ENCODE results near the gene SERP2. TPM values are rescaled to one million over a fixed set of nuclear protein-coding genes. Genes with fewer than 3 reads are reported as not detected.

The SERP2 gene
- total and polyA plus RNA-seq, 10 donors = 0.38 to 3.7 (median 1.1) TPM; not detected in 3

GRCh38 chr13:44331446-44331845, 42.2 kb upstream of the SERP2 start:
- intact Hi-C loops (cut with DNase I; ENCODE audit: low total_unique reads) = no loop called here
- TF ChIP-seq POLR2AphosphoS5 (IDR thresholded peaks at IDR 0.05) (no peak), POLR2A (IDR thresholded peaks at IDR 0.05) (no peak), CTCF (IDR thresholded peaks at IDR 0.05 in 8 of 11, conservative IDR thresholded peaks at IDR 0.05 in 3 of 11) (no peak)
- no peak for DNase-seq
- H3K9me3 ChIP-seq = peaks cover 0 to 11% (median 0%) of the 10 kb centered on the region in 8 donors
- H3K27me3 ChIP-seq (replicated peaks in 1 of 7) = no peaks in the 10 kb centered on the region
- H3K27ac ChIP-seq = no peak overlapping the region
- H3K36me3 ChIP-seq = no peaks in the 10 kb centered on the region
- H3K4me1 ChIP-seq = no peaks in the 10 kb centered on the region
- no peak overlapping the region for H3K4me3 ChIP-seq
- WGBS, 5 donors = 64 to 84% (median 73%) methylated on average over 4 of the region's 4 CpGs

DNA sequence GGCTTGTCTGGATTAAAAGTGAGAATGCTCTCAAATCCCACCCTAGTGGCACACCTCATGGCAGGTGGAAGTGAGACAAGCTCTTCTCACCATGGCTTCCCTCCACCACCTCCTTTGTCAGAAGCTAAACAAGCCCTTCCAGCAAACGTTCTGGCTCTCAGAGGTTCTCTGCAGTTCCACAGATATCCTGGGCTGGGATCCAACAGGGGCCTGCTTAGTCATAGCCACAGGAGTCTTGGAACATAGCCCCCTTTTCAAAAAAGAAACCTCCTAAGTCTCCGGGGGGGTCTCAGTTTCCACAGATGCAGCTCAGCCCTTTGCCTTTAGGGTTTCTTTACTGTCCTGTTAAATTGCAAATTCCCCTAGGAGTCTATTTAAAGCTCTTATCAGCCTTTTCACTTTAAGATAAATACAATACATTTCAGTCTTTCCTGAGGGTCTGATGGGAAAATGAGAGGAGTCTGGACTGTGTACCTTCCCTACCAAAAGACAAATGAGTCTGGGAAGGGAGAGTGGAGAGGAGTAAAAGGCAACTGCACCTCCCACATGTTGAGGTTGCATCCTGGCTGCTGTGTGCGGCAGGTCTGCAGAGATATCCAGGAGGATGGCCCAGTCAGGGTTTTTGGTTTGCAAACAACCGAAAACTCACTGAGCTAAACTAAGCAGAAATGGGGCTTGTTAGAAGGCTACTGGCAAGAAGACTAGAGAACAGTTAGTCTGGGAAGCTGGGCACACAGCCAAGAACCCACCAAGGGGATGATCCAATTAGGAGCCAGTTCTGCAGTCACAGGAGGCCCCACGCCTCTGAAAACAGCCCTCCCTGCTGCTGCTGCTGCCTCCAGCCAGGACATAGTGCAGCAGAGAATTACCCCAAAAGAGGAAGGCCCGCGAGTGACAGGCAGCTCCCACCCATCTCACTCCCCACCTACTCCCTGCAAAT, 41.4 kb upstream of the SERP2 start:
- no peaks in the 10 kb centered on the region for H3K36me3 ChIP-seq
- no peak for DNase-seq
- intact Hi-C loops (cut with DNase I; ENCODE audit: low total_unique reads) = no loop called here
- 26 to 40% (median 33%) methylated on average over 7 of the region's 7 CpGs for WGBS, 5 donors
- no peak overlapping the region for H3K27ac ChIP-seq
- no peaks in the 10 kb centered on the region for H3K27me3 ChIP-seq (replicated peaks in 1 of 7)
- H3K9me3 ChIP-seq = peaks cover 0 to 11% (median 0%) of the 10 kb centered on the region in 8 donors
- TF ChIP-seq POLR2AphosphoS5 (IDR thresholded peaks at IDR 0.05) (no peak), CTCF (IDR thresholded peaks at IDR 0.05 in 8 of 11, conservative IDR thresholded peaks at IDR 0.05 in 3 of 11) (no peak), POLR2A (IDR thresholded peaks at IDR 0.05) (no peak)
- no peak overlapping the region for H3K4me3 ChIP-seq
- no peaks in the 10 kb centered on the region for H3K4me1 ChIP-seq

GRCh38 chr13:44333950-44334655, 39.5 kb upstream of the SERP2 start:
- TF ChIP-seq CTCF (IDR thresholded peaks at IDR 0.05 in 8 of 11, conservative IDR thresholded peaks at IDR 0.05 in 3 of 11) = no peak
- no peak for TF ChIP-seq POLR2AphosphoS5 (IDR thresholded peaks at IDR 0.05)
- TF ChIP-seq POLR2A (IDR thresholded peaks at IDR 0.05) = no peak
- intact Hi-C loops (cut with DNase I; ENCODE audit: low total_unique reads) = no loop called here
- Histone ChIP-seq H3K9me3 (peaks cover 0 to 2% (median 0%) of the 10 kb centered on the region in 8 donors), H3K27me3 (replicated peaks in 1 of 7) (no peaks in the 10 kb centered on the region), H3K27ac (no peak overlapping the region), H3K36me3 (no peaks in the 10 kb centered on the region), H3K4me3 (no peak overlapping the region), H3K4me1 (no peaks in the 10 kb centered on the region)
- 73 to 81% (median 80%) methylated on average over 5 of the region's 5 CpGs for WGBS, 5 donors
- DNase-seq = no peak

DNA sequence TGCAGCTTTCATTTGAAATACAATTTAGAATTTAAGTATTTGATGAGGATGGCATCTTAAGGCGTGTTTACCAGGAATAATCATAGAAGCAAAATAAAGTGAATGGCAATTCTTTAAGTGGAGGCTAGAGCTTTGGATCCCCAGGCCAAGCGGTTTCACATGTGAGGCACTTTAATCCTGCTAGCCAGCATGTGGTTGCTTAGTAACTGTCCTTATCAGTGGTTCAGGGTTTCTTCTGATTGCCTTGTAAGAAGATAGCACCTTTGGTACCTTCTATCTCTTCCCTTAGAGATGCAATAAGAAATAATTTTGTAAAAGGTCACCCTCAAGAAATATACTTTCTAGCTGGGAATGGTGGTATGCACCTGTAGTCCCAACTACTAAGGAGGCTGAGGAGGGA, 38.9 kb upstream of the SERP2 start:
- Histone ChIP-seq H3K27me3 (replicated peaks in 1 of 7) (no peaks in the 10 kb centered on the region), H3K9me3 (no peaks in the 10 kb centered on the region), H3K4me3 (no peak overlapping the region), H3K36me3 (no peaks in the 10 kb centered on the region), H3K27ac (no peak overlapping the region), H3K4me1 (no peaks in the 10 kb centered on the region)
- intact Hi-C loops (cut with DNase I; ENCODE audit: low total_unique reads) = no loop called here
- TF ChIP-seq CTCF (IDR thresholded peaks at IDR 0.05 in 8 of 11, conservative IDR thresholded peaks at IDR 0.05 in 3 of 11) (no peak), POLR2A (IDR thresholded peaks at IDR 0.05) (no peak), POLR2AphosphoS5 (IDR thresholded peaks at IDR 0.05) (no peak)
- no peak for DNase-seq
- WGBS, 5 donors = 91 to 97% (median 94%) methylated on average over 2 of the region's 2 CpGs

All from spleen (tissue), 11 donors.